ENCODE data around the gene ACAA1.
"Not testable (repeated sequence)": the region's sequence is repeated elsewhere in the genome, so short reads cannot be mapped to it uniquely, and the experiment has no call there.

Gene ACAA1

DNA sequence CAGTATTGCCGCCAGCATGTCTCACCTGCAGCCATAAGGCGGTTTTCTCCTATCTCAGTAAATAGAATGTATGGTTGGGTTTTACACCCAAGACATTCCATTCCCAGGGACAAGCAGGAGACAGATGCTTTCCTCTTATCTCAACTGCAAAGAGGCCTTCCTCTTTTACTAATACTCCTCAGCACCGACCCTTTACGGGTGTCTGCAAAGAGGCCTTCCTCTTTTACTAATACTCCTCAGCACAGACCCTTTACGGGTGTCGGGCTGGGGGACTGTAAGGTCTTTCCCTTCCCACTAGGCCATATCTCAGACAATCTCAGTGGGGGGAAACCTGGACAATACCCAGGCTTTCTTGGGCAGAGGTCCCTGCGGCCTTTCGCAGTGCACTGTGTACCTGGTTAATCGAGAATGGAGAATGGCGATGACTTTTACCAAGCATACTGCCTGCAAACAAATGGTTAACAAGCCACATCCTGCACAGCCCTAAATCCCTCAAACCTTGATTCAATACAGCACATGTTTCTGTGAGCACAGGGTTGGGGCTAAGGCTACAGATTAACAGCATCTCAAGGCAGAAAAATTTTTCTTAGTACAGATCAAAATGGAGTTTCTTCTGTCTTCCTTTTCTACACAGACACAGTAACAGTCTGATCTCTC lies 1.2 kb downstream of the ACAA1 start:
- not testable (repeated sequence) for DNase-seq (ENCODE audit: low spot score)

GRCh38 chr3:38134517-38135143 lies 2.3 kb downstream of the ACAA1 start:
- not testable (repeated sequence) for DNase-seq (ENCODE audit: low spot score)

GRCh38 chr3:38133557-38134405 lies 3.1 kb downstream of the ACAA1 start:
- no peak for DNase-seq (ENCODE audit: low spot score)

- DNase-seq (ENCODE audit: low spot score) = no peak
Measured at GRCh38 chr3:38133209-38133556, 3.7 kb downstream of the ACAA1 start.

DNA sequence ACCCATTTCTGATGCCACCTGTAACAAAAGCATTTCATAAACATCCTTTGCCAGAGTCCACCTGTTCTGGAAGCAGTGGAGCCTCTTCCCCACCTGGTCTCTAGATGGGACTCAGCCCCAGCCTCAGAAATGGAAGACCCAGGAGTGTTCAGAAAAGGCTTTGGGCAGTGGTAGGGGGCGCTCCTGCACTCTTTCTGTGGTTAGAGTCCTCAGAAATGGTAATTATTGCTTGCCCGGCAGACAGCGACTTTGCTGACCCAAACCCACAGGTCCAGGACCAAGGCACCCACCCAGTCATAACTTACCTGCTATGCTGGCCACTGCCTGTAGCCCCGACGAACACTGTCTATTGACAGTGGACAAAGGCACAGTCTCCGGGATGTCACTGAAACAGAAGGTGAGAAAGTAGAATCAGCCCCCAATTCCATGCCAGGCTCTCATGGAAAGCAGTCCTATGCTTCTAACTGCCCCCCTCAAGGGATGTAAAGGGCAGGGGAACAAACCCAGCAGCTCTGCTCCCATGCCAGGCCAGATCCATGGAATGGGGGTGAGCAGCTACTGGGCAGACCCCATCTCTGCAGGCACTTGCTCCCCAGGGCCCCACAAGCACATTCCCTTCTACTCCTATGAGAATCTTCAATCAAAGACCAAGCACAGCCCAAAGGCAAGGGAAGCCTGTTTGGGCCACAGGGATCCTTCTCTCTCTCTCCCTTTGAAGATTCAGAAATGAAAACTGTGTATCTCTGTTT lies 5.1 kb downstream of the ACAA1 start:
- DNase-seq (ENCODE audit: low spot score) = no peak

DNA sequence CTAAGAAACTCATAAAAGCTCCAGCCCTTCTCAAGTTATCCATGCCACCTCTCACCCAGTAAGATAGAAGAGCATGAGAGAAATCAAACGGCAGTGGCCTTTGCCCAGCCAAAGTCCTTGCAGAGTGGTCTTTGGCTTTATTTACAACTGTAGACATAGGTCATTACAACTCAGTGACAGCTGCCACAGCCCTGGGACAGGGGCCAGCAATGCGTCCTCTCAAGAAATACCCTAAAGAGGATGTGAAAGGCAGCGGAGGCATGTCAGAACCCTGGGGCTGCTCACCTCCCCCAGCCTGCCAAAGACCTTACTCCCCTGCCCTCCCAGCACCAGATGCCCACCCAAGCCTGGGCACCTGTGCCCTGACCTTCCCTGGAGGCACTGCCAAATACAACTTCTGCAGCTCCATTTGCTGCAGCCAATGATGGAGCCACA lies 6.3 kb downstream of the ACAA1 start:
- no peak for DNase-seq (ENCODE audit: low spot score)

GRCh38 chr3:38129058-38129457 lies 7.9 kb downstream of the ACAA1 start:
- no peak for DNase-seq (ENCODE audit: low spot score)

- no peak for DNase-seq (ENCODE audit: low spot score)
Measured at GRCh38 chr3:38128303-38128655, 8.6 kb downstream of the ACAA1 start.

DNA sequence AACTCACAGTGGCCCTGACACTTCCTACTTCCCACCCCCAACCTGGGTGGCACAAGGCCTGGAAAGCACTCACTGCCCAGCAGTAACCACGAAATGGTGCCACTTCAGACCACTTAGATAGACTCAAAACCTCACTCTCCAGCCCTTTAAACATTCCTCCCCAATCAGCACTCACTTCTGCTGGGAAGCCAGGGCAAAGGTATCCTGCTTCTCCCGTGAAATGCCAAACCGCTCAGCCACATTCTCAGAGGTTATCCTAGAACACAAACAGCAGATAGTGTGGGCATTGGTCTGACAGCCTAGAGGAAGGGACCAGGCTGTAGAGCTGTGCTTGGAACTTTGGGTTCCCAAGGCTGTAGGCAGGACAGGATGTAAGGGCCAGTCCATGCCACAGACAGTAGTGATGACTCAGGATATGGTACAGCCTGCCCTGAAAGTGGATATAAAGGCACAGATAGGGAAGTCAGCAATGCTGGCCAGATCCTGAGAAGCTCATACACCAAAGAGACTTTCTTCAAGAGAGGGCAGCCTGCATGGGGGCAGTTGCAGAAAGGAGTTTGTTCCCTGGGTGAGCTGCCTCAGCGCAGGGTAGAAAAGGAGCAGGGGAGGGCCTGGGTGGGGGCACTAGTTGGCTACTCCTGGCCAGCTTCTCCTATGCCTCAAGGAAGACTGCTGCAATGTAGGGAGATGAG lies 9.2 kb downstream of the ACAA1 start:
- no peak for DNase-seq (ENCODE audit: low spot score)

DNA sequence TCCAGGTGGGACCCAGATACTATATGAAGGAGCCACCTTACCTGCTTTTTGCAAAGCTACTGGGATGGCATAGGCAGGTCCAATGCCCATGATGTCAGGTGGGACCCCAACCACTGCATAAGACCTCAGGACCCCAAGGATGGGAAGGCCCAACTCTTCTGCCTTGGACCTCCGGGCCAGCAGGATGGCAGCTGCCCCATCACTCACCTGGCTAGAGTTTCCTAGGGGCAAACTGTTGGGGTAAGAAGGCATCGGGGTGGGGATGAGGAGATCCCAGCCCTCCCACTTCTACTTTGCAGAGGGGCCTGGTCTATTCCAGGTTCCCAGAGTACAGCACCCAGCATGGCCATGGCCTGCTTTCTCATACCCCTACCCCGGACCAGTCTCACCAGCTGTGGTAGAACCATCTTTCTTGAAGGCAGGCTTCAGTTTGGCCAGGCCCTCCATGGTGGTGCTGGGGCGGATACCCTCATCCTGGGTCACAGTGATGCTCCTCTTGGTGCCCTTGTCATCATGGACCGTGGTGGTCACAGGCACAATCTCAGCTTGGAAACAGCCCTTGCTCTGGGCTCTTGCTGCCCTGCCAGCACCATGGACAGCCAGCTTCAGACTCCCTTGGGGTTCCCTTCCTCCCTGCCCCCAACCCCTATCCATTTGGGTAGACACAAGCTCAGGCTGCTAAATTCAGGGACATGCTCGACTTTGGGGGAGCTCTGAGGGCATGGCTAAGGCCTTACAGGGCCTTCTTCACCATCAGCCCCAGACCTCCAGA lies 10.6 kb downstream of the ACAA1 start:
- DNase-seq (ENCODE audit: low spot score) = no peak

GRCh38 chr3:38125305-38126120 lies 11.4 kb downstream of the ACAA1 start:
- DNase-seq (ENCODE audit: low spot score) = no peak

- DNase-seq (ENCODE audit: low spot score) = no peak
Measured at GRCh38 chr3:38124324-38125122, 12.4 kb downstream of the ACAA1 start.

DNA sequence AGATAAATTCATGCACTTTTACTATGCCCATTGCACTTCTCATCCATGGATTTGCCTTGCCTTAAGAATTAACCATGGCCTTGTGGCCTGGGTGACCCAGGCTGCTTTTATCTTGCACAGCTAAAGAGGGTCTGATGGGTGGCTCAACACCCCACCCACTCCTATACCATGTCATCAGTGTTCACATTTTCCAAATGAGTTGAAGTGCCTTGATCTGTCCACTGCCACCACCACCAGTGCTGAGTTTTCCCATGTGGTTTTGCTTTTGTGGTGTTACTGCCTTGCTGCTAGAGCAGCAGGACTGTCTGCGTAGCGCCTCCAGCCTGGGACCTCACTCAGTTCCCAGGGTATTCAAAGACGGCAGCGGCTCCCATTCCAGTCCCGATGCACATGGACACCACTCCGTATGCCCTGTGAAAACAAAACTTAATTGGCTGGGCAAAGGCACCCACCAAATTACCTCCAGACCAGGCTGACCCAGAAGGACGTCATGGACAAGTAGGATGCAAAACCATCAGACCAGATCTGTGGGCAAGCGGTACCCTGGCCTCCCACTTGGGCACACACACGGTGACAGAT lies 14.1 kb downstream of the ACAA1 start:
- DNase-seq (ENCODE audit: low spot score) = no peak

GRCh38 chr3:38121832-38122461 lies 15.0 kb downstream of the ACAA1 start:
- no peak for DNase-seq (ENCODE audit: low spot score)

GRCh38 chr3:38121451-38121831 lies 15.5 kb downstream of the ACAA1 start:
- no peak for DNase-seq (ENCODE audit: low spot score)

- no peak for DNase-seq (ENCODE audit: low spot score)
Measured at GRCh38 chr3:38120693-38121450, 16.1 kb downstream of the ACAA1 start.

DNA sequence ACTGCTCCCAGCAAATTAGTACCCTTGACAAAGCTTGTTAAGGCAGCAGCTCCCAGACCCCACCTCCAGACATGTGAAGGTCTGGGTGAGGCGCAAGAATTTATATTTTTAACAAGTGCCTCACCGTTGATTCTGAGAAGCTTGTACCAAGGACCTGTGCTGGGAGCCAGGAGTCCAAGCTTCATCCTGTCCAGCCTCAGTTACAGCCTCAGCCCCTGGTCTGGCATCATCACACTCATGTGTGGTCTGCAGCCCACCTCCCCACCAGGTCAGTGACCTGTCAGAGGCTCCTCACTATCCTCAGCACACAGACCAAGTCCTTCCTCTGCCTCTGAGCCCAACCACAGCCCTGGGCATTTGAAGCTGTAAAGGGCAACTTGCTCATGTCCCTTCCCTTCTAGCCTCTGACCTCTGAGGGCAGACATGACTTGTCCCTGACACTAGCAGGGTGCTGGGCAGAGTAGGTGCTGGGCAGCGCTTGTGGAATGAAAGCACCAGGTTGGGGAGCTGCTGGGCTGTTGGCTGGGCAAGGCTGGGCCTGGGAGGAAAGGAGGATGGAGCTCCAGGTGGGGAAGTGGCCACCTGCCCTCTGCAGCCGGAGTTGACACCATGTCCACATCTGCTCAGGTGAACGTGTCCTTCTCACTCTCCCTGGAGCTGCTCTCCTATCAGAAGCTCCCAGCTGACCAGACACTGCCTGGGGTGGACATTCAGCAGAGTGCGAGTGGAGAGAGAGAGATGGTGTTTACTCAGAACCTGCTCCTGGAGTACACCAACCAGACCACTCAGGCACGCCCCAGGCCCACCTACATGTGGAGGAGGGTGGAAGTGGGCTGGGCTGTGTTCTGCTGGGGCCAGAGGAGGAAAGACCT lies 16.9 kb downstream of the ACAA1 start:
- no peak for DNase-seq (ENCODE audit: low spot score)

Data from hepatic stellate cell (primary cell).